Activated CD8-positive, alpha-beta T cell treated with anti-CD3 and anti-CD28 coated beads, Interleukin-2, amount 10 ng/mL, durations not matched to agents 7 days and 5 days (primary cell): ENCODE results near the gene FUT3. TPM values are rescaled to one million over a fixed set of nuclear protein-coding genes. Genes with fewer than 3 reads are reported as not detected.
A peak's percentile ranks its signal among the peaks of the same experiment; 100 is the strongest.

Source experiments
- ATAC-seq: fragments of 150-1000 bp; cut with Tn5 transposase; one replicate; pipeline ENCODE4 v1.10.0; 2021; ENCODE audit warnings: moderate library complexity
- CTCF ChIA-PET: fragments of 350-600 bp; sonication (Branson Sonifier 250); formaldehyde crosslinking; loops from one replicate; lab custom pipeline; 2021; ENCODE audit warnings: antibody characterized with exemption; lab: Charles Lee
- POLR2A ChIA-PET: fragments of 350-600 bp; sonication (Branson Sonifier 250); formaldehyde crosslinking; loops from one replicate; lab custom pipeline; 2021; ENCODE audit warnings: antibody characterized with exemption; lab: Charles Lee
- DNase-seq: peaks from one replicate; pipeline ENCODE4 v3.0.0-alpha.2; 2020
- H3K27ac Mint-ChIP-seq: one replicate; pipeline ENCODE4 v1.8.0; 2021; ENCODE audit warnings: mild to moderate bottlenecking, mixed read lengths
- H3K27me3 Mint-ChIP-seq: one replicate; pipeline ENCODE4 v1.8.0; 2021; ENCODE audit warnings: low read depth, mixed read lengths
- H3K36me3 Mint-ChIP-seq: one replicate; pipeline ENCODE4 v1.8.0; 2021; ENCODE audit warnings: low read depth, mixed read lengths
- H3K4me1 Mint-ChIP-seq: one replicate; pipeline ENCODE4 v1.8.0; 2021; ENCODE audit warnings: low read depth, mixed read lengths
- H3K4me3 Mint-ChIP-seq: one replicate; pipeline ENCODE4 v1.8.0; 2021; ENCODE audit warnings: mild to moderate bottlenecking, mixed read lengths
- H3K9me3 Mint-ChIP-seq: one replicate; pipeline ENCODE4 v1.8.0; 2022; ENCODE audit warnings: mixed read lengths; ENCODE audit not compliant: insufficient read depth
- total RNA-seq, 2 experiments: library from RNA; stranded (reverse); gene quantifications; one replicate each; pipeline ENCODE4 v1.2.3, GENCODE V29; 2021

FUT3 gene
- total RNA-seq, 2 experiments from 2014 or later, result not detected

DNA sequence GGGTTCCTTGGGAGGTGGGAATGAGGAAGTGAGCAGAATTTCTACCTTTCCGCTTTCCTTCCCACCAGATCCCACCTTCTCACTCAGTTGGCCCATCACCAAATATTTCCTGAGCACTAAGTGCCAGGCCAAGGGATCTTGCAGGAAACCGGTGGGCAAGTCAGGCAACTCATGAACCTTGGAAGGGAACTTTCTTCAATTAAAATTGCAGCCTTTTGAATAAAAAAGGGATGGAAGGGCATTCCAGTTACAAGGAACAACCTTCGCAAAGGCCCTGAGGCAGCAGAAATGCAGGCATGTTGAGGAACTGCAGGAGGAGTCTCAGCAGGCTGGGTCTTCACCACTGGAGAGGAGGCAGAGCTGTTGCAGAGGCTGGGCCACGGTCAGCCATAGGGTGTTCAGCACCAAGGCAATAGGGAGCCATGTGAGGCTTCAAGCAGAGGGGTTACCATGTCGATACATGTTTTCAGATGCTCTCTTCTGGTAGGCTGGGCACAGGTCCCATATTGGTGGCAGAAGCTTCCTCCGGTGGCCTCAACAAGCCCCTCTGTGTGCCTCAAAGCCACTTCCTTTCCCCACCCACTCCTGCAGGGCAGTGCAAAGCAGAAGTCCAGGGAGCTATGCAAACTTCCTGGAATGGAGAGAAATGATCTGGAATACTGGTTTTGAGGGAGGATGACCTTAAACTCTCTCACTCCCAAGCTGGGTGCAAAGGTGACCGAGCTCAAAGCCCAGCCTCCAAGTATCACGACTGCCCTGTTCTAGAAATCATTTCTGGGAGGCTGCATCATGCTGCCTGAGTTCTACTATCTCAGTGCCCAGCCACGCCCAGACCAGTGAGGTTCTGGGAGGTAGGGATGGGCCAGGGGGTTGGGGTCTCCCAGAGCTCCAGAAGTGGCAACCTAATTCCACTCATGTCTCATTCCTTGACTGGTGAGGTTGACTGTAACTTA lies 11.9 kb downstream of the FUT3 start, which contains the start of gene FUT6:
FUT6 (minus strand) TSS at position 638 of the 953 bp plus-strand sequence. CDS start 7,135 bp downstream, outside the sequence.
- POLR2A ChIA-PET, result interaction anchor here (0.6 to 1.4 kb wide), 3 partner anchors 11 to 42 kb away, joined by 3 to 9 read pairs (median 3); no protein-coding TSS in a partner anchor
- Mint-ChIP-seq H3K27me3 (no peaks in the 10 kb centered on the region), H3K9me3 (no peaks in the 10 kb centered on the region), H3K4me1 (peaks cover 18% of the 10 kb centered on the region), H3K4me3 (no peak within 1 kb of the TSS), H3K27ac (no peak within 1 kb of the TSS), H3K36me3 (no peaks in the 10 kb centered on the region)
- CTCF ChIA-PET, result interaction anchor here (1.6 to 1.7 kb wide), 2 partner anchors 11 to 35 kb away, joined by 5 to 6 read pairs; partner anchors contain the start of gene NRTN
- ATAC-seq (no peak), DNase-seq (no peak)

DNA sequence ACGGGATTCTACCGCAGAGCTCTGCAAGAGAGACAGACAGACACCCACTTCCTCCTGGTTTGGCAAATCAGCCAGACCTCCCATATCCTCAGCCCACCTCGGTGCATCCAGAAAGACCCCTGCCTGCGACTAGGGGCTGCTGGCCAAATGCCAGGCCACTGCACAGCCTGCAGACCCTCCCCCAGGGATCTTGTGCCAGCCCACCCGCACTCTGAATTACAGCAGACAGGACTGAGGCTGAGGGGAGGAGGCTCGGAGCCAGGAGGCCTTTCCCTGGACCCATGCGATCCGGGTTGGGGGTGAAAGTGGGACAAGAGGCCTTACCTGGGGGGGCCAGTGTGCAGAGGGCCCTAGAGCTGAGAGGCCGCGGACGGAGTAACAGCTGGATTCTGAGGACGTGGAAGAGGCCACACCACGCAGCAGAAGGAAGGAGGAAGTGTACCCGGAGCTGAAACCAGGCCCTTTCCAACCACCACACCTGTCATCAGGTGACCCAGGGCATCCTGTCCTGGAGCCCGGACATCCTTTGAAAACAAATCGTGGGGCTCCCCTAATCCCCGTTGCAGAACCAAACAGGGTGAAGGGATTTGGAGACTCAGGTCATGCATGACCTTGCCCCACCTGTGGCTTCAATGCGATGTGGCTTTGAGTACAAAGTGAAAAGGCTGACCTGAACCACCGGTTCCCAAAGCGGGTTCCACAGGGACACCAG lies 12.7 kb downstream of the FUT3 start:
- no peaks in the 10 kb centered on the region for H3K36me3 Mint-ChIP-seq
- H3K27ac Mint-ChIP-seq, result no peak overlapping the region
- DNase-seq (no peak), ATAC-seq (peak; percentile 21)
- H3K9me3 Mint-ChIP-seq, result no peaks in the 10 kb centered on the region
- peaks cover 18% of the 10 kb centered on the region for H3K4me1 Mint-ChIP-seq
- no peak overlapping the region for H3K4me3 Mint-ChIP-seq
- POLR2A ChIA-PET, result no interaction called here
- CTCF ChIA-PET, result no interaction called here
- peaks cover 2% of the 10 kb centered on the region for H3K27me3 Mint-ChIP-seq

DNA sequence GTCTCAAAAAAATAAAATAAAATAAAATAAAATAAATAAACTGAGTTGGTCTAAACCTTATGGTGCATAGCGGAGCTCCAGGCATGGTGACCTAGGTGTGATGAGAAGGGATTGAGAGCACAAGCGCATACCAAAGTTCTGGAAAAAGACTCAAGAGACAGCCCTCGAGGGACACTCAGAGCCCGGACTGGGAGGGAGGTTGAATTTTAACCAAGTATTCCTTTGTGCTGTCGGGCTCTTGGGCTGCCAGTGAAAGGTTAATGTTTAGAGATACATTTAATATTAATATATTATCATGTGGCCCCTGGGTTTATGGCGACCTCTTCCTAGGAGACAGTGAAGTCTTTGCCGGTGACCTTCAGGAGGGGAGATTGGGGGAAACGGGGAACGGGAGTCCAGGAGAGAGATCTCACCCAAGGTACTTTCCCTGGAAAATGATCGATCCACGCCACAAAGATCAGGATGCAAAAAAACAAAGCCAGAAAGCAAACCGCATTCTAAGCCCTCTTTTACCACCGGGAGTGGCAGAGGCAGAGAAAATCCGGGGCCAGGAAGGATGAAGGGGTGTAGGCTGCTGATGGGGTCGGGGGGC lies 13.4 kb downstream of the FUT3 start:
- H3K9me3 Mint-ChIP-seq, result no peaks in the 10 kb centered on the region
- POLR2A ChIA-PET, result no interaction called here
- no peak for DNase-seq
- CTCF ChIA-PET, result no interaction called here
- H3K36me3 Mint-ChIP-seq, result no peaks in the 10 kb centered on the region
- peaks cover 18% of the 10 kb centered on the region for H3K4me1 Mint-ChIP-seq
- H3K27me3 Mint-ChIP-seq, result peaks cover 2% of the 10 kb centered on the region
- no peak overlapping the region for H3K4me3 Mint-ChIP-seq
- ATAC-seq, result no peak
- no peak overlapping the region for H3K27ac Mint-ChIP-seq

DNA sequence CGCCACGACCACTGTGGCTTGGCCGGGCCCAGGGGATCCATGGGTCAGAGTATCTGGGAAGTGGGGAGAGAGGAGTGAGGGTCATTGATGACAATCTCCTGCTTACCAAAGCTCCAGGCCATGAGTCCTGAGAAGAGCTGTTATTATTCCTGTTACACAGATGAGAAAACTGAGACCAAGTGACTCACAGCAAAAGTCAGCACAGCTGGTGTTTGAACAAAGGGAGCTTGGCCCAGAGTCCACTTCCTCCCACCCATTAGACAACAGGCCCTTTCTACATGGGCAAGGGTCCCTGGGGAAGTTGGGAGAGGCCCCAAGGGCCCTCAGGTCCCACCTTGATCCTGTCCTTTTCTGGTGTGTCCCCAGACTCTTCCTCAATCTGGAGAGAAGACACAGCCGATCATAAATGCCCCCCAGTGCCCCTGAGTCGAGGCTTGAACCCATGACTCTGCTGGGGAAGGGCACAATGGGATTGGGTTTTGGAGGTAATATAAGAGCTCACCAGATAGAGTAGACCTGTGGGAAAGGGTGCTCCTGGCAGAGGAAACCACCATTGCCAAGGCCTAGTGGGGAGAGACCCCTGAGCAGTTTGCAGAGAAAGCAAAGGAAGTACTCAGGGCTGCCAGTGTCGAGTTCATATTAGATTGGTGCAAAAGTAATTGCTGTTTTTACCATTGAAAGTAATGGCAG lies 18.6 kb downstream of the FUT3 start:
- Mint-ChIP-seq H3K27ac (no peak overlapping the region), H3K36me3 (no peaks in the 10 kb centered on the region), H3K27me3 (peaks cover 2% of the 10 kb centered on the region), H3K4me1 (peaks cover 4% of the 10 kb centered on the region), H3K4me3 (no peak overlapping the region), H3K9me3 (no peaks in the 10 kb centered on the region)
- POLR2A ChIA-PET, result no interaction called here
- CTCF ChIA-PET, result no interaction called here
- no peak for DNase-seq
- no peak for ATAC-seq

DNA sequence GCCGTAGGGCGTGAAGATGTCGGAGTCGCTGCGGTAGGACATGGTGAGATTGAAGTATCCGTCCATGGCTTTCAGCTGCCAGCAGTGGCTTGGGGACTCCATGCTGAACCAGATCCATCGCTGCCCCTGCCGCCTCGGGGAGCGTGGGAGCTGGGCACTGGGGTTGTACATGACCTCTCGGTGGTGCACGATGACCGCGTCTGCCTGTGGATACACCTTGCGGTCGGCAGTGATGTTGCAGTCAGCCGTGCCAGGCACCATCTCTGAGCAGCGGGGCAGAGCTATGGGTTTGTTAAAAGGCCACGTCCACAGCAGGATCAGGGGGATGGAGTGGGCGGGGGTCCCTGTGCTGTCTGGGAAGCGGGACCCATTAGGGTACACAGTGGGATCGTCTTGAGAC lies 19.2 kb downstream of the FUT3 start:
- ATAC-seq (no peak), DNase-seq (no peak)
- no peak overlapping the region for H3K4me3 Mint-ChIP-seq
- ChIA-PET CTCF (no interaction called here), POLR2A (no interaction called here)
- no peaks in the 10 kb centered on the region for H3K9me3 Mint-ChIP-seq
- H3K4me1 Mint-ChIP-seq, result peaks cover 6% of the 10 kb centered on the region
- no peak overlapping the region for H3K27ac Mint-ChIP-seq
- no peaks in the 10 kb centered on the region for H3K36me3 Mint-ChIP-seq
- peaks cover 2% of the 10 kb centered on the region for H3K27me3 Mint-ChIP-seq

DNA sequence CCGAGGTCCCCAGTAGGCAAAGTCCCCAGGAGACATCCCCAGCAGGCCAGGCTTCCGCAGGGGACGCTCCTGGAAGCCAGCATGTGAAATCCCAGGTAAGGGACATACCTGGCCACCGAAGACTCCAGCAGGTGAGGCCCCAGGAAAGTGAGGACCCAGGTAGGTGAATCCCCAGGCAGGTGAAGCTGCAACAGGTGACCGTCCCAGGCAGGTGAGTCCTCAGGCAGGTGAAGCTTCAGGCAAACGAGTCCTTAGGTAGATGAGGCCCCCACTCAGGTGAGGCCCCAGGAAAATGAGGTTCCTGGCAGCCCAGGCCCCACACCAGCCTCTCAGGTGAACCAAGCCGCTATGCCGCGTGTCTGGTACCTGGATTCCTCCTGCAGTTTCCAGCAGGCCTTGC lies 20.1 kb downstream of the FUT3 start:
- no peaks in the 10 kb centered on the region for H3K36me3 Mint-ChIP-seq
- DNase-seq (no peak), ATAC-seq (no peak)
- H3K9me3 Mint-ChIP-seq, result no peaks in the 10 kb centered on the region
- no peak overlapping the region for H3K4me3 Mint-ChIP-seq
- POLR2A ChIA-PET, result no interaction called here
- peaks cover 2% of the 10 kb centered on the region for H3K27me3 Mint-ChIP-seq
- H3K4me1 Mint-ChIP-seq, result peaks cover 14% of the 10 kb centered on the region
- CTCF ChIA-PET, result interaction anchor here (5.3 kb wide), 1 partner anchor 27 kb away, joined by 63 read pairs; the partner anchor contains the start of gene NRTN
- H3K27ac Mint-ChIP-seq, result no peak overlapping the region

DNA sequence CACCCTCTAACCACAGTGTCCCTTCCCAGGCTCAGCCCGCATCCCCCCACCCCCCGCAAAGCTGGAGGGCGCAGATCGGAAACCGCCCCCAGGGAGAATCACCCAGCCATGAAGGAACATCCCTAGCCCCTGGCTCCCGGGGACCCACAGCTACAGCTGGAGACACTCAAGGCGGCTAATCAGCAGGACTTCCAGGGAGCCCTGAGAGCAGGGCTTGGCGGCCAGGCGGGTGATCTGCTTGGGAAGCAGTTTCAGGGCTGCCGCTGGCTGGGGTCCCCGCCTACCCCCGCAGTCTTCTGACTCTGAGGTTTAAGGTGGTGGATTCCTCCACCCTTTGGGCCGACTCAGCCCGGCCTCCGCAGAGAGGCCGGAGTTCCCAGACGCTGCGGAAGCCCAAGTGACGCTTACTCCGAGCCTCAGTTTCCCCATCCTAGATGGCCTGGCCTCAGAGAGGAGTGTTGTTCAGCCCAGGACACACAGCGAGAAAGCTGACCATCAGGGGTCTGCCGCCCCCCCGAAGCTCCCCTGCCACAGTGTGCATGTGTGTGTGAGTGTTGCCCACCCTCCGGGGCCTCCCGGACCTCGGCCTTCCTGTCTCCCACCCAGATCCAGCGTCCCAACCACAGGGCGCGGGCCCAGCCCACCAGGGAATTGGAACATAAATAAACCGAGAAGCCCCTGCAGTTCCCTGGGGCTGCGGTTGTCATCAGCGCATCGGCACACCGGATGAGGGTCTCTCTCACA lies 21.5 kb downstream of the FUT3 start:
- H3K27ac Mint-ChIP-seq, result peak overlapping the region; percentile 46
- H3K36me3 Mint-ChIP-seq, result no peaks in the 10 kb centered on the region
- ATAC-seq, result no peak
- H3K4me3 Mint-ChIP-seq, result peak overlapping the region; percentile 40
- peaks cover 2% of the 10 kb centered on the region for H3K27me3 Mint-ChIP-seq
- no peaks in the 10 kb centered on the region for H3K9me3 Mint-ChIP-seq
- no peak for DNase-seq
- ChIA-PET CTCF (interaction anchor here (1.2 to 5.3 kb wide), 5 partner anchors 10 to 193 kb away, joined by 3 to 63 read pairs (median 6); partner anchors contain the start of genes FUT6 and NRTN), POLR2A (interaction anchor here (0.7 to 2.9 kb wide), 5 partner anchors 26 to 151 kb away, joined by 4 to 53 read pairs (median 8); partner anchors contain the start of genes NDUFA11 and VMAC)
- H3K4me1 Mint-ChIP-seq, result peaks cover 15% of the 10 kb centered on the region

DNA sequence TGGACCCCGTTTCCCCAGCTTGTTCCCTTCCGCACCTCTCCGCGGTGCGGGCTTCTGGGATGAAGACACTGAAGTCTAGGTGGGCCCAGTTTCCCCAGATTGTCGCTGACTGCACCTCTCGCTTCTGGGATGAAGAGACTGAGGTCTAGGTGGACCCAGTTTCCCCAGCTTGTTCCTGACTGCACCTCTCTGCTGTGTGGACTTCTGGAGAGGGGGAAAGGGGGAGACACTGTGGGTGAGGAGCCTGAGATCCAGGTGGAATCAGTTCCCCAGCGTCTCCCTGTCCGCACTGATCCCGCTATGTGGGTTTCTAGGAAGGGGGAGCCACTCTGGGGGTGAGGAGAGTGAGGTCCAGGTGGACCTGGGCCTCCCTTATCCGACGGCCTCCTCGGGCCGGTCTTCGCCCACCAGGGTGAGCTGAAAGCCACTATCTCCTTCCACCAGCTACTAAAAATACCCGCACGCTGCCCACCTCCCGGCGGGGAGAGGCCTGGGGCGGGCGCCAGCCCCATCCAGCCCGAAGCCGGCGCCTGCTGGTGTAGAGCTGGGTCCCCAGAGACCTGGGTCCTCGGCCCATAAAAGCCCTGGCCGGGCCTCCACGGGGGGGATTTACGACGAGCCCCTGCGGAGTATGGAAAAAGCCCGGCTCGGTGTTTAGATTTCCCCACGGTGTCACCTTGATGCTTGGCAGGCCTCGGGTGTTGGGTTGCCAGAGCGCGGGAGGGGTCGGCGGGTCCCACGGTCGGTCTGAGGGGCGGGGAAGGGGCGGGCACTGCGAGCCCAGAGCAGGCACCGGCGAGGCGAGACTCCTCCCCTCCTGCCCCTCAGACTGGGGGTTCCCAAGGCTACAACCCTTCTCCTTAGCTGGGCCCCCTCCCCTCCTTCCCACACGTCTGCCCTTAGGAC lies 22.3 kb downstream of the FUT3 start:
- Mint-ChIP-seq H3K36me3 (no peaks in the 10 kb centered on the region), H3K9me3 (no peaks in the 10 kb centered on the region), H3K27me3 (peaks cover 2% of the 10 kb centered on the region), H3K27ac (peak overlapping the region; percentile 97), H3K4me3 (peak overlapping the region; percentile 92), H3K4me1 (peaks cover 15% of the 10 kb centered on the region)
- POLR2A ChIA-PET, result interaction anchor here (0.5 to 2.9 kb wide), 23 partner anchors 9 to 164 kb away, joined by 3 to 53 read pairs (median 4); partner anchors contain the start of genes CATSPERD, DUS3L, FUT6 and LONP1
- DNase-seq, result peak; percentile 53
- ATAC-seq, result no peak
- CTCF ChIA-PET, result interaction anchor here (1.0 to 5.3 kb wide), 16 partner anchors 11 to 194 kb away, joined by 3 to 63 read pairs (median 5); partner anchors contain the start of genes CATSPERD, FUT6, LONP1 and NRTN

DNA sequence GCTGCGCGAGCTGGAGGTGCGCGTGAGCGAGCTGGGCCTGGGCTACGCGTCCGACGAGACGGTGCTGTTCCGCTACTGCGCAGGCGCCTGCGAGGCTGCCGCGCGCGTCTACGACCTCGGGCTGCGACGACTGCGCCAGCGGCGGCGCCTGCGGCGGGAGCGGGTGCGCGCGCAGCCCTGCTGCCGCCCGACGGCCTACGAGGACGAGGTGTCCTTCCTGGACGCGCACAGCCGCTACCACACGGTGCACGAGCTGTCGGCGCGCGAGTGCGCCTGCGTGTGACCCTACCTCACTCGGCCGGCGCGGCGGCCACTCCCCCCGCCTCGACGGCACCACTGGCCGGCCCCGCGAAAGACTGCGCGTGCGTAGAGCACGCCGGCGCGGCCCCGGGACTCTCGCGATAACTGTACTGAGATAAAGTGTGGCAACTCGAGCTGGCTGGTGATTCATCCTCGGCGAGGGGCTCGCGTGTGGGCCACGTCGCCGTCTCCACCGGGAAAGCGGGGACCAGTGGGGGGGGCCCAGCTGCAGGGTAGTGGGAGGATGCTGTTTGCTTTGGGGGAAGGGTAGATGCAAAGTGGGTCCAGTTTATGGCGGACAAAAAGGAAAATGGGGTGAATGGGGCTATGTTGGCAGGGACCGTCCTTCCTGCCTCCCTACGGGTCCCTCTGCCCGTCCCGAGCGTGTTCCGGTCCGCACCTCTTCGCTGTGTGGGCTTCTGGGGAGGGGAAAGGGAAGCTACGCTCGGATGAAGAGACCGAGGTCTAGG lies 23.2 kb downstream of the FUT3 start:
- H3K4me3 Mint-ChIP-seq, result peak overlapping the region; percentile 92
- ChIA-PET CTCF (interaction anchor here (1.0 to 5.3 kb wide), 17 partner anchors 12 to 194 kb away, joined by 3 to 63 read pairs (median 5); partner anchors contain the start of genes CATSPERD, FUT6, LONP1 and NRTN), POLR2A (interaction anchor here (0.5 to 2.9 kb wide), 25 partner anchors 8 to 165 kb away, joined by 3 to 53 read pairs (median 4); partner anchors contain the start of genes CATSPERD, DUS3L, FUT6 and LONP1)
- no peaks in the 10 kb centered on the region for H3K36me3 Mint-ChIP-seq
- peaks cover 15% of the 10 kb centered on the region for H3K4me1 Mint-ChIP-seq
- no peaks in the 10 kb centered on the region for H3K9me3 Mint-ChIP-seq
- DNase-seq (peak; percentile 96), ATAC-seq (peak; percentile 86)
- H3K27me3 Mint-ChIP-seq, result no peaks in the 10 kb centered on the region
- peak overlapping the region; percentile 97 for H3K27ac Mint-ChIP-seq
